Esophagus (tissue), 2 donors: Measurements from ENCODE around the gene AP2B1. TPM values are rescaled to one million over a fixed set of nuclear protein-coding genes. Genes with fewer than 3 reads are reported as not detected.

Source experiments
- H3K27ac ChIP-seq, 2 donors: one replicate each; pipeline ENCODE4 v1.5.1; 2013; ENCODE audit warnings: low read depth in 2 of 2, mild to moderate bottlenecking in 2 of 2, inconsistent platforms in 1 of 2, low read length in 1 of 2, moderate library complexity in 1 of 2
- H3K27me3 ChIP-seq, 2 donors: one replicate each; pipeline ENCODE4 v1.6.1; 2013; ENCODE audit warnings: low read length in 2 of 2, control low read depth in 1 of 2, mild to moderate bottlenecking in 1 of 2; ENCODE audit not compliant: insufficient read depth in 2 of 2, control insufficient read depth in 1 of 2
- H3K36me3 ChIP-seq, 2 donors: one replicate each; pipeline ENCODE4 v1.6.1; 2013; ENCODE audit warnings: low read length in 1 of 2; ENCODE audit not compliant: control insufficient read depth in 2 of 2, insufficient read depth in 2 of 2
- H3K4me1 ChIP-seq, 2 donors: one replicate each; pipeline ENCODE4 v1.6.1; 2013; ENCODE audit warnings: low read length in 1 of 2; ENCODE audit not compliant: control insufficient read depth in 2 of 2, insufficient read depth in 2 of 2
- H3K4me3 ChIP-seq, 2 donors: one replicate each; pipeline ENCODE4 v1.5.1; 2013; ENCODE audit warnings: low read length in 2 of 2, mild to moderate bottlenecking in 2 of 2, low read depth in 1 of 2, moderate library complexity in 1 of 2
- H3K9me3 ChIP-seq, 2 donors: one replicate each; pipeline ENCODE4 v1.6.1; 2013; ENCODE audit warnings: mild to moderate bottlenecking in 2 of 2, low read depth in 1 of 2, low read length in 1 of 2, moderate library complexity in 1 of 2; ENCODE audit not compliant: control insufficient read depth in 2 of 2, insufficient read depth in 1 of 2
- WGBS, 2 donors: extraction: QIAGEN DNeasy Blood & Tissue Kit; methylation state at CpG; one replicate each; pipeline ENCODE4 v1.1.7; 2013; 5-methylcytosine and 5-hydroxymethylcytosine counted together
- polyA plus RNA-seq, 2 donors: library from polyadenylated mRNA; stranded (reverse); fragments of 200-250 nt; gene quantifications; one replicate each; pipeline ENCODE4 v1.2.3, GENCODE V29; 2013
- donor health status: healthy with polysubstance abuse.
- donor health status: Bipolar disorder and iron deficiency.

The AP2B1 gene
- polyA plus RNA-seq, 2 donors = 13.2 to 14.3 TPM

GRCh38 chr17:35735036-35735805 lies 148.1 kb downstream of the AP2B1 start:
- WGBS, 2 donors = 80 to 86% methylated on average over 29 of the region's 29 CpGs
- Histone ChIP-seq H3K4me3 (no peak overlapping the region), H3K36me3 (no peaks in the 10 kb centered on the region), H3K27me3 (no peaks in the 10 kb centered on the region), H3K27ac (no peak overlapping the region), H3K4me1 (peaks cover 5 to 11% of the 10 kb centered on the region in 2 donors), H3K9me3 (no peaks in the 10 kb centered on the region)

DNA sequence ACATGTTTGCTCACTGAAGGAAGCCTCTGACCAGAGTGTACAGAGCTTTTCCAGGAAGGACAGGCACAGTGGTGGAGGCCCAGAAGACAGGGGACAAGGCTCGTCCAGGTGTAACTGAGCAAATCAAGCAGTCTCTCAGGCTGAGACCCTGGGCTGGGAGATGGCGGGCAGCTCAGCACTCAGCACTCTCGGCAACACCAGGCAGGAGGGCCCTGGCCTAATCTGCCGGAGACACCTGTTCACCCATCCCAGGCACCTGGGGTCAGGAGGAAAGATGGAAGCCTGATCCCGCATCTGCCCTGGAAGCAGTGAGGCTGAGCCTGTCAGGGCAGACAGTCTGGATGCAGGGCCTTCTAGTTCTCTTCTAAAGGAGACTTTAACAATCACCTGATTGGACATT lies 149.1 kb downstream of the AP2B1 start:
- Histone ChIP-seq H3K4me1 (peaks cover 7 to 12% of the 10 kb centered on the region in 2 donors), H3K4me3 (no peak overlapping the region), H3K27me3 (peaks cover 0 to 7% of the 10 kb centered on the region in 2 donors), H3K27ac (no peak overlapping the region), H3K9me3 (peaks cover 0 to 6% of the 10 kb centered on the region in 2 donors), H3K36me3 (no peaks in the 10 kb centered on the region)
- 89 to 92% methylated on average over 5 of the region's 5 CpGs for WGBS, 2 donors

DNA sequence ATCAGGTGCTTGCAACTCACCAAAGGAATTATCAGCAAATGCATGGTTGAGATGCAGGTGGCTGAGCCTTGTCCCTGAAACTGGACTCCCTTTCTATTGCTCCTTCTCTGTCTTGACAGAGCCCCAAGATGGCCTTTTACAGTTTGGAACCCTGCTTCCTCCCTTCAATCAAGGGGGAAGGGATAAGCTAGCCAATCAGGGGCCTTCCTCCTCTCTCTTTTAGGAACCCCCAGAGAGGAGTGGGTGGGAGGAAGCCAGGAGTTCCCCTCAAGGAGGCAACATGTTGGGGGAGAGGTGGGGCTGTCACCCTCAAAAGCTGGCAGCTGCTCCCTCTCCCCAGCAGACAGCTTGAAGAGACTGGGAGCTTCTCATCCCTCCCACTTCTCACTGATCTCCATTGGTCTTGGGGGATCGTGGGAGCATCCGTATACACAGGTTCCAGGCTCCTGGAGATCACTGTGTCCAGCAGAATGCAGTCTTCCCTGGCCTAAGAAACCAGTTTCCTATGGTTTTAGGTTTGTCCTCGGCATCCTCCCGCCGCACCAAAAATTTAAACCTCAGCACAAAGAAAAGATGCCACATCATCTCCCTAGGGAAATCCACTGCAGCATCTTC lies 151.5 kb downstream of the AP2B1 start:
- Histone ChIP-seq H3K36me3 (no peaks in the 10 kb centered on the region), H3K4me1 (peaks cover 5 to 9% of the 10 kb centered on the region in 2 donors), H3K4me3 (no peak overlapping the region), H3K9me3 (peaks cover 0 to 6% of the 10 kb centered on the region in 2 donors), H3K27ac (no peak overlapping the region), H3K27me3 (peaks cover 0 to 10% of the 10 kb centered on the region in 2 donors)
- 82 to 88% methylated on average over 5 of the region's 5 CpGs for WGBS, 2 donors

DNA sequence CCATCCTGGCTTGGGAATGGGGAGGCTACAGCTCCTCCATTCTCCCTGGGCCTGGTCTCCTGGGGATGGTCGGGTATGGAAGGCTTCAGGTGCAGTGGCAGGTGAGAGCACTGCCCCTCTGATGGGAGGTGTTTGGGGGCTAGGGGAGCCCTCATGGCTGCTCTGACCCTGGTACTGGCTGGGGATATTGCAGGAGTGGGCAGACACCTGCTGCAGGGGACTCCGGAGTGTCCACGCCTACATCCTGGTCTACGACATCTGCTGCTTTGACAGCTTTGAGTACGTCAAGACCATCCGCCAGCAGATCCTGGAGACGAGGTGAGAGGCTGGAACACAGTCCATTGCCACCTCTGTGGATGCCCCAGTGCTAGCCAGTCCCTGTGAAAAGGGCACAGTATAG lies 153.1 kb downstream of the AP2B1 start:
- WGBS, 2 donors = 85 to 90% methylated on average over 7 of the region's 7 CpGs
- H3K4me1 ChIP-seq = peaks cover 5 to 9% of the 10 kb centered on the region in 2 donors
- H3K27ac ChIP-seq = no peak overlapping the region
- peaks cover 0 to 6% of the 10 kb centered on the region in 2 donors for H3K9me3 ChIP-seq
- H3K36me3 ChIP-seq = no peaks in the 10 kb centered on the region
- H3K27me3 ChIP-seq = peaks cover 0 to 10% of the 10 kb centered on the region in 2 donors
- H3K4me3 ChIP-seq = no peak overlapping the region

DNA sequence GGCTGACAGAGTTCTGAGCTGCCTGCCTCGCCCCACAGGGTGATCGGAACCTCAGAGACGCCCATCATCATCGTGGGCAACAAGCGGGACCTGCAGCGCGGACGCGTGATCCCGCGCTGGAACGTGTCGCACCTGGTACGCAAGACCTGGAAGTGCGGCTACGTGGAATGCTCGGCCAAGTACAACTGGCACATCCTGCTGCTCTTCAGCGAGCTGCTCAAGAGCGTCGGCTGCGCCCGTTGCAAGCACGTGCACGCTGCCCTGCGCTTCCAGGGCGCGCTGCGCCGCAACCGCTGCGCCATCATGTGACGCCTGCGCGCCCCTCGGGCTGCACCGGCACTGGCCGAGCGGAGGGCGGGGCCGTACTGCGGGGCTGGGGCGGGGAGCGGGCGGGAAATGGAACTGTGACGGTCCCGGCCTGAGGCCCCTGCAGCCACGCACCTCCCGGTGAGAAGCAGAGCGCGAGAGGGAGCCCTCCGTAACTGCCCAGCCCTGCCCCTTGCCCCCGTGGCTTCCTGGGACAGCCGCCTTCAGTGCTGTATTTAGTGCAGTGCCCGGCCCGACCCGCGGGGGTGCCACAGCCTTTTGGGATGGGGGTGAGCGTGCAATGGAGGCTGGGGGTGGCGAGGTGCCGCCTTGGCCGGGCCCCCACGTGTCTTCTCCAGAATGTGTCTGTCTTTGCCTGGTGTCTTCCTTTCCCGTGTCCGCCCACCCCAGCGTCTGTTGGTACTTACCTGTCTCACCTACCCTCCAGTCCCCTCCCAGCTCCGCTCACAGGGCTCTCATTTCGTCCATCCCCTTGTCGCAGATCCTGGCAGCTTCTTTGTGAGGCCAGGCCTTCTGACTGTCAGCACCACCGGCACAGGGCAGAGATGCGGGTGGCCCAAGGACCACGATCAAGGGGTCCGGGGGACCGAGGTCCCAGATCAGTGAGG lies 154.1 kb downstream of the AP2B1 start:
- H3K4me3 ChIP-seq = peak overlapping the region in 1 of 2 donors; percentile 17
- peaks cover 0 to 10% of the 10 kb centered on the region in 2 donors for H3K27me3 ChIP-seq
- 17 to 18% methylated on average over 67 to 73 of the region's 73 CpGs for whole genome bisulfite sequencing, 2 donors

DNA sequence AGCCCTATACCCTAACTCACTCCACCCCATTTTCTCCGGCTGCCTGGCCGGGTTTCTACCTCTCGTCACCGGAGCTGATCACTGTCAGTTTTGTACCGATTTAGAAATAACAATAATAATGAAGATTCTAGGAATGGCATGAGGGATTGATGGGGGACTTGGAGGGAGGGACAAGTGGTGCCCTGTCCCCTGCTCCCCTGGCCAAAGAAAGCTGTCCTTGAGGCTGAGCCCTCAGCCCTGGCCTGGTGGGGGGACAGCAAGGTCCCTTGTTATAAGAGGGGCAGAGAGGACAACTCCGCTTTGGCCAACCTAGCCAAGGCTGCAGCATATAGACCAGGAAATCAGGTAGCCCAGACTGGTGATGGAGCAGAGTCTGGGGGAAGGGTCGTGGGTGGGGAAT lies 155.4 kb downstream of the AP2B1 start:
- Histone ChIP-seq H3K27me3 (peaks cover 0 to 10% of the 10 kb centered on the region in 2 donors), H3K27ac (no peak overlapping the region), H3K9me3 (peaks cover 0 to 6% of the 10 kb centered on the region in 2 donors), H3K4me1 (peaks cover 5 to 9% of the 10 kb centered on the region in 2 donors), H3K4me3 (no peak overlapping the region), H3K36me3 (no peaks in the 10 kb centered on the region)
- WGBS, 2 donors = 68 to 74% methylated on average over 7 of the region's 7 CpGs

More for the DNA sequence above, 154.1 kb downstream of the AP2B1 start:
- Histone ChIP-seq H3K9me3 (peaks cover 0 to 6% of the 10 kb centered on the region in 2 donors), H3K36me3 (no peaks in the 10 kb centered on the region), H3K4me1 (peaks cover 5 to 9% of the 10 kb centered on the region in 2 donors), H3K27ac (no peak overlapping the region)

DNA sequence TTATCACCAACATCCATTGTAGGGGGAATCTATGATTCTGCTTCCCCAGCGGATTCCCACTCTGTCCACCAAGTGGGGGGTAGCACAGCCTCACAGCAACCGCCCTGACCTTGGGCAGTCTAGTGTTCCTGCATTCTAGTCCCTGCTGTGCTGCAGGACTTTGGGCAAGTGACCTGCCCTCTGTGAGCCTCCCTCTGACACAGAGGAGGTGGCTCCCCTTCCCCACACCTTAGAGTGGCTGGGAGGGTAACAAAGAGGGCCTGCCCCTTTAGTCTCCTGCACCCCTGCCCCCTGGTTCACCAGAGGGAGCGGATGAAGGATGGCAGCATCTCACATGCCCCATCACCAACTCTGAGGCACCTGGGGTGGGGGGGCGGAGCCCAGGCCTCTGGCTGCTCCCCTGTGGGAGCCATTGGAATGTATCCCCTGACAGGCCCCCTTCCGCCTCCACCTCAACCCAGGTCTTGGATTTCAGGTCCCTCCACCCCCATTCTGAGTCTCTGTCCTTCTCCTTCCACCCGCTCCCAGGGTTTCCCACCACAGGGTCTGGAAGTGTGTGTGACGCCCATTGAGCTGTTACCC lies 155.9 kb downstream of the AP2B1 start:
- Histone ChIP-seq H3K4me3 (no peak overlapping the region), H3K27me3 (peaks cover 0 to 10% of the 10 kb centered on the region in 2 donors), H3K36me3 (no peaks in the 10 kb centered on the region), H3K4me1 (peaks cover 5 to 9% of the 10 kb centered on the region in 2 donors), H3K27ac (no peak overlapping the region), H3K9me3 (peaks cover 0 to 6% of the 10 kb centered on the region in 2 donors)
- WGBS, 2 donors = 69 to 71% methylated on average over 7 of the region's 7 CpGs

DNA sequence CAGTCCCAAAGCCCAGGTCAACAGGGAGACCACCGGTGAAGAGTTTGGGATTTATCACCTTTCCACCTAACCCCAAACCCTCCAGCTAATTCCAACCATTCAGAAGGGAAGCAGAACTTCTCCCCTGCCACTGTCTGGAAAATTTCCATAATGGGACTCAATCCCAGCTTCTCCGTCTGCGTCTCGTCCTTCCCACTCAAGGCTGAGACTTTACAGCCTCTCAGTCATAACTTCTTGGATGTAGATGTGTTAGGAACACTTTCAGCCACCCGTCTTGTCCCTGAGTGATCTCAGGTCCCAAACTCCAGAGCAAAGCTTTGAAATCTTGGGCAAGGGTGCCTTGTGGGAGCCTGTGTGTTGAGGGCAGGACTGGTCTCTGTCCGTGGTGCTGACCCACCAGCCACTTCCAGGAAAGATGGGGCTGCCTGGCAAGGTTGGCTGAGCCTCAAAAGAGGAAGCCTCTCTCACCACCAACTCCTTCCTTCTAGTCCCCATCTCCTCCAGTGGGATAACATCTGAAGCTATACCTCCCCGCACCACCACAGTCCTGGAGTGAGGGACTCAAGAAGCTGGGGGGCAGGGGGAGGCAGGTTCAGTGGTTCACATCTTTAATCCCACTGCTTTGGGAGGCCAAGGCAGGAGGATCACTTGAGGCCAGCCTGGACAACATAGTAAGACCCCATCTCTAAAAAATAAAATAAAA lies 156.7 kb downstream of the AP2B1 start:
- Histone ChIP-seq H3K27me3 (peaks cover 0 to 10% of the 10 kb centered on the region in 2 donors), H3K27ac (no peak overlapping the region), H3K4me1 (peaks cover 5 to 14% of the 10 kb centered on the region in 2 donors), H3K36me3 (no peaks in the 10 kb centered on the region), H3K9me3 (peaks cover 0 to 6% of the 10 kb centered on the region in 2 donors), H3K4me3 (no peak overlapping the region)
- WGBS, 2 donors = 43 to 45% methylated on average over 7 of the region's 7 CpGs
